Spinal cord (tissue), 10 donors: Measurements from ENCODE around the gene GPR78. TPM values are rescaled to one million over a fixed set of nuclear protein-coding genes. Genes with fewer than 3 reads are reported as not detected.
A peak's percentile ranks its signal among the peaks of the same experiment; 100 is the strongest.

Experiments
- DNase-seq, 6 donors: peaks; one replicate each; pipeline versions ENCODE4 v3.0.0 to v3.0.0-alpha.2; 2013 to 2015; ENCODE audit warnings: low spot score in 6 of 6, low read depth in 4 of 6
- H3K27ac ChIP-seq: one replicate; pipeline ENCODE4 v1.5.1; 2013; ENCODE audit warnings: low read depth, low read length, control low read depth
- H3K27me3 ChIP-seq: one replicate; pipeline ENCODE4 v1.6.1; 2013; ENCODE audit warnings: low read length; ENCODE audit not compliant: control insufficient read depth, insufficient read depth
- H3K36me3 ChIP-seq: one replicate; pipeline ENCODE4 v1.6.1; 2013; ENCODE audit warnings: low read length; ENCODE audit not compliant: control insufficient read depth, insufficient read depth
- H3K4me1 ChIP-seq: one replicate; pipeline ENCODE4 v1.6.1; 2013; ENCODE audit warnings: low read length; ENCODE audit not compliant: control insufficient read depth, insufficient read depth
- H3K4me3 ChIP-seq: one replicate; pipeline ENCODE4 v1.5.1; 2013; ENCODE audit warnings: low read depth, low read length, control low read depth
- H3K9me3 ChIP-seq: one replicate; pipeline ENCODE4 v1.6.1; 2013; ENCODE audit warnings: low read length; ENCODE audit not compliant: control insufficient read depth, insufficient read depth
- WGBS: methylation state at CpG from one replicate; pipeline ENCODE4 v1.1.5; 2013; ENCODE audit warnings: missing lambda C conversion rate; ENCODE audit not compliant: insufficient coverage; 5-methylcytosine and 5-hydroxymethylcytosine counted together
- long read RNA-seq, 4 donors: transcript quantifications; one replicate each; lab custom pipeline, GENCODE V29; 2026
- polyA plus RNA-seq, 2 donors: library from polyadenylated mRNA; unstranded; fragments of 120-200 nt; gene quantifications; one replicate each; pipeline ENCODE4 v1.2.1, GENCODE V29; 2013; ENCODE audit not compliant: insufficient read length in 2 of 2
- total RNA-seq, 2 donors: library from RNA; depleted of rRNA in 1 of 2; stranded (reverse); fragments of 120-200 nt in 1 of 2; fragments of >200 nt in 1 of 2; gene quantifications; one replicate each; pipeline versions ENCODE4 v1.2.3 to v1.2.4, GENCODE V29; 2013 to 2014
- donor health status: healthy.

GPR78 gene
- total RNA-seq = 1 to 10 TPM in 1 of 2 donors, under 1 TPM in 1; 0.89 to 3.0 TPM
- polyA plus RNA-seq = 1 to 10 TPM in 1 of 2 donors, not detected in 1; 1.1 TPM
- long read RNA-seq, donor 1 = 0 reads
- long read RNA-seq, donor 2 = 0 reads
- long read RNA-seq, donor 3 = 0 reads
- long read RNA-seq, donor 4 = 0 reads

- Histone ChIP-seq H3K36me3 (no peaks in the 10 kb centered on the region), H3K9me3 (no peaks in the 10 kb centered on the region), H3K4me1 (peaks cover 12% of the 10 kb centered on the region), H3K4me3 (no peak within 1 kb of the TSS), H3K27me3 (peaks cover 51% of the 10 kb centered on the region), H3K27ac (no peak within 1 kb of the TSS)
- peak in 2 of 6 donors; percentile 13 to 66 for DNase-seq
- WGBS = 1% methylated on average over 58 of the region's 63 CpGs
These were observed at the start of gene GPR78 for GRCh38 chr4:8580321-8581093. TSS of gene GPR78 (plus strand) at chr4:8580392. CDS start at chr4:8580983, 591 bp downstream.

- Histone ChIP-seq H3K4me3 (no peak overlapping the region), H3K9me3 (peaks cover 1% of the 10 kb centered on the region), H3K27me3 (no peaks in the 10 kb centered on the region), H3K27ac (no peak overlapping the region), H3K36me3 (no peaks in the 10 kb centered on the region), H3K4me1 (no peaks in the 10 kb centered on the region)
- no peak for DNase-seq
- WGBS = 80% methylated on average over 4 of the region's 5 CpGs
These were observed 47.9 kb upstream of the GPR78 start for GRCh38 chr4:8532245-8532781.

GRCh38 chr4:8533274-8533865, 46.8 kb upstream of the GPR78 start:
- Histone ChIP-seq H3K4me1 (no peaks in the 10 kb centered on the region), H3K27ac (no peak overlapping the region), H3K9me3 (peaks cover 1% of the 10 kb centered on the region), H3K27me3 (no peaks in the 10 kb centered on the region), H3K36me3 (no peaks in the 10 kb centered on the region), H3K4me3 (no peak overlapping the region)
- no peak for DNase-seq
- 100% methylated on average over 1 of the region's 2 CpGs for WGBS

GRCh38 chr4:8534129-8534528, 46.1 kb upstream of the GPR78 start:
- no peaks in the 10 kb centered on the region for H3K36me3 ChIP-seq
- H3K27me3 ChIP-seq = no peaks in the 10 kb centered on the region
- peaks cover 1% of the 10 kb centered on the region for H3K9me3 ChIP-seq
- H3K27ac ChIP-seq = no peak overlapping the region
- 45% methylated on average over 4 of the region's 4 CpGs for WGBS
- H3K4me3 ChIP-seq = no peak overlapping the region
- no peaks in the 10 kb centered on the region for H3K4me1 ChIP-seq
- peak in 1 of 6 donors; percentile 38 for DNase-seq

- WGBS = no CpG with 5 or more reads among the region's 2 CpGs
- no peak overlapping the region for H3K4me3 ChIP-seq
- no peaks in the 10 kb centered on the region for H3K4me1 ChIP-seq
- H3K9me3 ChIP-seq = peaks cover 1% of the 10 kb centered on the region
- H3K27me3 ChIP-seq = no peaks in the 10 kb centered on the region
- DNase-seq = no peak
- no peaks in the 10 kb centered on the region for H3K36me3 ChIP-seq
- H3K27ac ChIP-seq = no peak overlapping the region
These were observed 45.6 kb upstream of the GPR78 start for GRCh38 chr4:8534611-8535010.

- H3K27me3 ChIP-seq = no peaks in the 10 kb centered on the region
- WGBS = 90% methylated on average over 6 of the region's 7 CpGs
- H3K36me3 ChIP-seq = no peaks in the 10 kb centered on the region
- H3K4me1 ChIP-seq = no peaks in the 10 kb centered on the region
- no peaks in the 10 kb centered on the region for H3K9me3 ChIP-seq
- DNase-seq = no peak
- no peak overlapping the region for H3K4me3 ChIP-seq
- H3K27ac ChIP-seq = no peak overlapping the region
These were observed 43.7 kb upstream of the GPR78 start for GRCh38 chr4:8536467-8536866.

- peak in 4 of 6 donors; percentile 1 to 56 (median 26) for DNase-seq
- H3K27ac ChIP-seq = no peak overlapping the region
- H3K4me1 ChIP-seq = no peaks in the 10 kb centered on the region
- H3K4me3 ChIP-seq = no peak overlapping the region
- no peaks in the 10 kb centered on the region for H3K36me3 ChIP-seq
- H3K27me3 ChIP-seq = no peaks in the 10 kb centered on the region
- WGBS = 51% methylated on average over 5 of the region's 9 CpGs
- H3K9me3 ChIP-seq = no peaks in the 10 kb centered on the region
These were observed 43.1 kb upstream of the GPR78 start for GRCh38 chr4:8537041-8537461.

- H3K4me1 ChIP-seq = no peaks in the 10 kb centered on the region
- no peaks in the 10 kb centered on the region for H3K27me3 ChIP-seq
- WGBS = 90% methylated on average over 12 of the region's 12 CpGs
- no peak overlapping the region for H3K27ac ChIP-seq
- no peaks in the 10 kb centered on the region for H3K9me3 ChIP-seq
- no peaks in the 10 kb centered on the region for H3K36me3 ChIP-seq
- no peak for DNase-seq
- H3K4me3 ChIP-seq = no peak overlapping the region
These were observed 42.0 kb upstream of the GPR78 start for GRCh38 chr4:8538076-8538702.

- WGBS = 87% methylated on average over 14 of the region's 15 CpGs
- no peaks in the 10 kb centered on the region for H3K27me3 ChIP-seq
- H3K4me1 ChIP-seq = no peaks in the 10 kb centered on the region
- no peaks in the 10 kb centered on the region for H3K36me3 ChIP-seq
- H3K9me3 ChIP-seq = no peaks in the 10 kb centered on the region
- no peak for DNase-seq
- H3K27ac ChIP-seq = no peak overlapping the region
- H3K4me3 ChIP-seq = no peak overlapping the region
These were observed 41.3 kb upstream of the GPR78 start for GRCh38 chr4:8538703-8539567.
